Activated CD4-positive, alpha-beta T cell treated with anti-CD3 and anti-CD28 coated beads for 36 hours (primary cell): ENCODE data around the gene PMM1. TPM values are rescaled to one million over a fixed set of nuclear protein-coding genes. Genes with fewer than 3 reads are reported as not detected.
A peak's percentile ranks its signal among the peaks of the same experiment; 100 is the strongest.

Source experiments
- ATAC-seq: fragments of 200-7000 bp; cut with Tn5 transposase; one replicate; pipeline ENCODE4 v1.10.0; 2021; ENCODE audit warnings: mild to moderate bottlenecking, moderate library complexity
- CTCF ChIA-PET: fragments of 350-600 bp; sonication (Branson Sonifier 250); formaldehyde crosslinking; loops from one replicate; lab custom pipeline; 2021; ENCODE audit warnings: antibody characterized with exemption; lab: Charles Lee
- POLR2A ChIA-PET: fragments of 350-600 bp; sonication (Branson Sonifier 250); formaldehyde crosslinking; loops from one replicate; lab custom pipeline; 2021; ENCODE audit warnings: antibody characterized with exemption, inconsistent platforms; lab: Charles Lee
- DNase-seq: peaks from one replicate; pipeline ENCODE4 v3.0.0-alpha.2; 2020
- H3K27ac Mint-ChIP-seq: one replicate; pipeline ENCODE4 v1.8.0; 2021; ENCODE audit warnings: mixed read lengths
- H3K27me3 Mint-ChIP-seq: one replicate; pipeline ENCODE4 v1.8.0; 2021; ENCODE audit warnings: mixed read lengths
- H3K36me3 Mint-ChIP-seq: one replicate; pipeline ENCODE4 v1.8.0; 2021; ENCODE audit warnings: low read depth, mixed read lengths
- H3K4me1 Mint-ChIP-seq: one replicate; pipeline ENCODE4 v1.8.0; 2021; ENCODE audit warnings: mixed read lengths
- H3K4me3 Mint-ChIP-seq: one replicate; pipeline ENCODE4 v1.8.0; 2021; ENCODE audit warnings: mild to moderate bottlenecking, moderate library complexity, mixed read lengths
- H3K9me3 Mint-ChIP-seq: one replicate; pipeline ENCODE4 v1.8.0; 2021; ENCODE audit warnings: low read depth, mixed read lengths
- intact Hi-C, 2 experiments: fragments of 100-400 bp; cut with DNase I in 1 of 2; cut with micrococcal nuclease in 1 of 2; formaldehyde crosslinking; loops; one replicate each; pipeline versions ENCODE4 v1.14.2 to v1.15.1; 2022 to 2024; cut with DNase I, micrococcal nuclease
- total RNA-seq, 2 experiments: library from RNA; stranded (reverse); gene quantifications; one replicate each; pipeline ENCODE4 v1.2.3, GENCODE V29; 2021

Gene PMM1
- total RNA-seq, 2 experiments from 2014 or later = 30.4 to 37.4 TPM

- H3K27ac Mint-ChIP-seq = peak overlapping the region; percentile 58
- ChIA-PET CTCF (interaction anchor here (0.6 kb wide), 1 partner anchor 11 kb away, joined by 3 read pairs; no protein-coding TSS in a partner anchor), POLR2A (no interaction called here)
- H3K27me3 Mint-ChIP-seq = no peaks in the 10 kb centered on the region
- ATAC-seq (no peak), DNase-seq (no peak)
- intact Hi-C loops = loop anchor here in 1 of 2 experiments (5.0 kb wide), 2 partner anchors 83 to 252 kb away; partner anchors contain the start of genes DESI1, RANGAP1 and XRCC6
- no peaks in the 10 kb centered on the region for H3K9me3 Mint-ChIP-seq
- no peak overlapping the region for H3K4me3 Mint-ChIP-seq
- peaks cover 31% of the 10 kb centered on the region for H3K4me1 Mint-ChIP-seq
- peaks cover 23% of the 10 kb centered on the region for H3K36me3 Mint-ChIP-seq
Observed at GRCh38 chr22:41539146-41540005, 50.3 kb downstream of the PMM1 start.

DNA sequence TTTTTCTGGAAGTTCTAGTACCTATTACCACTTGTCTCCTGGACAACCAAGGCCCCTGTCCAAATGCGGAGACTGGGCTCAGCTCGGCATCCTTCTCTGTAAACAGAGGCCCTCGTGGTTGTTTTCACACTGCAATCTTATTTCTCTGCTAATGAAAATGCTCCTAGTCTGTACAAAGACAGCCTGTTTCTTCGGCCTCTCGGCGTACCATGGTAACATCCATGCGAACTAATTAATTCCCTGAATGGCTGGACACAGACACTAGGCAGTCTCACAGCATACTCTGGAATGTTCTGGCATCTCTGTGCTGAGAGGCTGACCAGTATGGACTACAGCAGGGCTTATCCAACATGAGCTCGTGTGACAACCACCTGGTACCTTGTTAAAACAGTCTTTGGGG, 51.1 kb downstream of the PMM1 start:
- no peak overlapping the region for H3K27ac Mint-ChIP-seq
- POLR2A ChIA-PET = no interaction called here
- intact Hi-C loops = no loop called here
- H3K4me3 Mint-ChIP-seq = no peak overlapping the region
- H3K36me3 Mint-ChIP-seq = peaks cover 23% of the 10 kb centered on the region
- H3K4me1 Mint-ChIP-seq = peaks cover 29% of the 10 kb centered on the region
- CTCF ChIA-PET = no interaction called here
- H3K9me3 Mint-ChIP-seq = no peaks in the 10 kb centered on the region
- DNase-seq = no peak
- H3K27me3 Mint-ChIP-seq = no peaks in the 10 kb centered on the region
- ATAC-seq = no peak

DNA sequence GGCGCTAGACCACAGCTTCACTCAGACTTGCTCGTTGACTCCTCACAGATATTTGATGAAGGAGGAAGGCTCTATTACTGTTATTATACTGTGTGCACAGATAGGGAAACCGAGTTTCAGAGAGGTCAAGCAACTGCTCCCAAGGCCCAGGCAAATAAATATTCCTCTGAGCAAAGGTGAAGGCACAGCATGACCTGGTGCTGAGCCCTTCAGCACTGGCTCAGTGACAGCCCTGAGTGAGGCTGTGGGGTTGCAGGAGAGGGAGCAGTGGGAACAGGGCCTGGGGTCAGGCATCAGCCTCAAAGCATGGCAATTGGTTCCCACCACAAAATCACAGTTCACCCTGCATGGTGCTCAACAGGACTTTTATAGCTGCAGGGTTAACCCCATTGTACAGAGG, 52.4 kb downstream of the PMM1 start:
- POLR2A ChIA-PET = interaction anchor here (0.6 kb wide), 1 partner anchor 135 kb away, joined by 3 read pairs; no protein-coding TSS in a partner anchor
- Mint-ChIP-seq H3K27ac (no peak overlapping the region), H3K4me1 (peaks cover 15% of the 10 kb centered on the region), H3K9me3 (no peaks in the 10 kb centered on the region), H3K27me3 (no peaks in the 10 kb centered on the region), H3K4me3 (no peak overlapping the region), H3K36me3 (peaks cover 16% of the 10 kb centered on the region)
- ATAC-seq = no peak
- CTCF ChIA-PET = interaction anchor here (0.6 kb wide), 3 partner anchors 11 to 190 kb away, joined by 3 to 5 read pairs (median 3); no protein-coding TSS in a partner anchor
- no peak for DNase-seq
- intact Hi-C loops = no loop called here

DNA sequence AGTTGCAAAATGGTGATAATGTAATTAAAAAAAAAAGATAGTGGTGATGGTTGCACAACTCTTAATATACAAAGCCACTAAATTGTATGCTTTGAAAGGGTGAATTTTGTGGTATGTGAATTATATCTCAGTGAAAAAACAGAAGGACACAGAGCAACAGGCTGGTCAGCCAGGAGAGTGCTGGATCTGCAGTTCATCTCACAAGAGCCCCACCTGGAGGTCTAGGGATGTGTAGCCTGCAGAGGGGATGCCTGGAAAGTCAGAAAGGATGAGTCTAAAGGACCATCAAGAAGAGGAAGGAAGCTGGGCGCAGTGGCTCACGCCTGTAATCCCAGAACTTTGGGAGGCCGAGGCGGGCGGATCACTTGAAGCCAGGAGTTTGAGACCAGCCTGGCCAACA, 54.4 kb downstream of the PMM1 start:
- H3K4me1 Mint-ChIP-seq = no peaks in the 10 kb centered on the region
- H3K9me3 Mint-ChIP-seq = no peaks in the 10 kb centered on the region
- ATAC-seq = no peak
- POLR2A ChIA-PET = interaction anchor here (0.6 to 0.8 kb wide), 2 partner anchors 54 to 64 kb away, joined by 3 read pairs; no protein-coding TSS in a partner anchor
- CTCF ChIA-PET = interaction anchor here (0.6 to 1.7 kb wide), 4 partner anchors 30 to 131 kb away, joined by 3 to 7 read pairs (median 3); partner anchors contain the start of genes ACO2 and PHF5A
- intact Hi-C loops = no loop called here
- H3K4me3 Mint-ChIP-seq = no peak overlapping the region
- H3K36me3 Mint-ChIP-seq = peaks cover 18% of the 10 kb centered on the region
- H3K27me3 Mint-ChIP-seq = no peaks in the 10 kb centered on the region
- no peak for DNase-seq
- H3K27ac Mint-ChIP-seq = peak overlapping the region; percentile 5

GRCh38 chr22:41534219-41534618, 55.4 kb downstream of the PMM1 start:
- Mint-ChIP-seq H3K9me3 (no peaks in the 10 kb centered on the region), H3K36me3 (peaks cover 14% of the 10 kb centered on the region), H3K4me3 (no peak overlapping the region), H3K27ac (no peak overlapping the region), H3K4me1 (no peaks in the 10 kb centered on the region), H3K27me3 (no peaks in the 10 kb centered on the region)
- CTCF ChIA-PET = interaction anchor here (1.7 kb wide), 1 partner anchor 130 kb away, joined by 7 read pairs; no protein-coding TSS in a partner anchor
- POLR2A ChIA-PET = no interaction called here
- intact Hi-C loops = no loop called here
- DNase-seq = no peak
- no peak for ATAC-seq

DNA sequence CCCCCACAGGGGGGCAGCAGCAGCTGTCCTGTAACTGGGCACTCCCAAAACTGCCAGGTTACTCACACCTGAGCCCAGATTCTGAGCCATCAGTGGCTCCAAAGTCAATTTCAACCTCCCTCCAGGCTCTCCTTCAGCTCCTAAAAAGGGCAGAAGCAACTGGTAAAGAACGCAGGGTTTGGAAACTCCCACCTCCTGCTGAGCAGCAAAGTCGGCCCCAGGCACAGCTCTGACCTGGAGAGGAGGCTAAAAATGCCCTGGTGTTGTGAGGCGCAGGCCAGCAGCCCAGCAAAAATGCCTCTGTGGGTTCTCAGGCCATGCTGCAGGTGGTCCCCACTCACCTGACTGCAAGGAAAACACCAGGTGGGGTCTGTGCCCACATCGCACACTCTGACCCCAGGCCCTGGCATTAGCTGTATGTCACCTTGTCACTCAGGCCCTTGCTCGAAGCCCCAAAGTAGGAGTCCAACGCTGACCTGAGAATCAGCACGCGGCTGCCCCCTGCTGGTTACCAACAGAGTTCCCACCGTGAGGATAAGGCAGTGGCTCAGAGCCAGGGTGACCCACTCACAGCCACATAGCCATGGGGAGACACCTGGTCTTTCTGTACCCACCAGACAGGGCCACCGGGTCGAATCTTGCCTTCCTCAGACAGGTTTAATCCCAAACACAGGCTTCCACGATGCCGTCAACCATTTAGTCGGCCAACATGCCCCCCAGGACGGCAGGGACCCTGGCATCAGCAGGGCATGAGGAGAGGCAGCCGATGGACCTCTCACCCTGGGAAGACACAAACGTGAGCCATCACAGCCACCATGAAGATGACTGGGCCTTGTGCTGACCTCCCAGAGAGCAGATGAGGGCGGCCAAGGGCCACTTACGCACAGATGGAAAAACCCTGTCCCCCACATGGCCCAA, 56.5 kb downstream of the PMM1 start:
- no peaks in the 10 kb centered on the region for H3K27me3 Mint-ChIP-seq
- DNase-seq (peak; percentile 88), ATAC-seq (peak; percentile 92)
- no peaks in the 10 kb centered on the region for H3K4me1 Mint-ChIP-seq
- intact Hi-C loops = loop anchor here in 1 of 2 experiments (1.0 kb wide), 1 partner anchor 129 kb away; no protein-coding TSS in a partner anchor
- H3K4me3 Mint-ChIP-seq = no peak overlapping the region
- H3K9me3 Mint-ChIP-seq = no peaks in the 10 kb centered on the region
- H3K27ac Mint-ChIP-seq = peak overlapping the region; percentile 19
- CTCF ChIA-PET = interaction anchor here (0.7 to 2.2 kb wide), 21 partner anchors 8 to 528 kb away, joined by 3 to 8 read pairs (median 3); partner anchors contain the start of gene TEF
- H3K36me3 Mint-ChIP-seq = peaks cover 22% of the 10 kb centered on the region
- POLR2A ChIA-PET = no interaction called here

- ATAC-seq = no peak
- Mint-ChIP-seq H3K9me3 (no peaks in the 10 kb centered on the region), H3K27ac (no peak overlapping the region), H3K36me3 (peaks cover 19% of the 10 kb centered on the region), H3K4me3 (no peak overlapping the region), H3K27me3 (no peaks in the 10 kb centered on the region), H3K4me1 (no peaks in the 10 kb centered on the region)
- intact Hi-C loops = no loop called here
- CTCF ChIA-PET = interaction anchor here (0.7 to 2.2 kb wide), 5 partner anchors 14 to 152 kb away, joined by 3 to 8 read pairs (median 3); no protein-coding TSS in a partner anchor
- POLR2A ChIA-PET = no interaction called here
- no peak for DNase-seq
Observed at GRCh38 chr22:41531715-41532477, 57.7 kb downstream of the PMM1 start.

GRCh38 chr22:41530890-41531714, 58.5 kb downstream of the PMM1 start:
- Mint-ChIP-seq H3K4me1 (no peaks in the 10 kb centered on the region), H3K9me3 (no peaks in the 10 kb centered on the region), H3K36me3 (peaks cover 26% of the 10 kb centered on the region), H3K4me3 (no peak overlapping the region), H3K27me3 (no peaks in the 10 kb centered on the region), H3K27ac (no peak overlapping the region)
- CTCF ChIA-PET = interaction anchor here (0.7 to 2.2 kb wide), 6 partner anchors 14 to 146 kb away, joined by 3 to 8 read pairs (median 4); no protein-coding TSS in a partner anchor
- intact Hi-C loops = no loop called here
- POLR2A ChIA-PET = no interaction called here
- DNase-seq (no peak), ATAC-seq (no peak)

DNA sequence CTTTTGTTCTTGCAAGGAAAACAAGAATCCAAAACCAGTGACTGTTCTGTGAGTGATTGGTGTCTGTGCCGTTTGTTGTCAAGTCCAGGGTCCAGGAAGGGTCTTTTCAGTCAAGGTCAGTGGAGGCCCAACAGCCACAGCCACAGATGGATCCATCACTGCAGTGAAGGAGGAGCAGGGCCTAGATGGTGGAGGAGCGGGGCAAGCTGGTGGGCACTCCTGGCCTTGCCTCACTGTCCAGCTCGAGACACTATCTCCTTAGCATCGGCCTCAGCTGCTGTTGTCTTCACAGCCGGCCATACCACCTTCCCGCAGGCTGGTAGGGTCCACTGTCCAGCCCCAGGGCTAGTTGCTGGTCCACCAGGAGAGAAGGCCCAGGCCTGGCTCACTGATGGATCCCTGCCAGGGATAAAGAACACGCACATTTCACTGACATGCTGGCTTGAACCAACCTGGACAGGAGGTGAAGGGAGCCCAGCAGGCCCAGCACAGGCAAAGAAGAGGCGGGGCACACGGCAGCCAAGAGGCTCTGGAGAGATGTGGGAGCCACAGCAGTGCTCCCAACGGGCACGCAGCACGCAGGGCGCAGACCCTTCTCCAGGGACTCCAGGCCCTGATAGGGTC, 60.6 kb downstream of the PMM1 start:
- no peak overlapping the region for H3K4me3 Mint-ChIP-seq
- ChIA-PET POLR2A (no interaction called here), CTCF (interaction anchor here (0.7 to 0.8 kb wide), 2 partner anchors 11 to 190 kb away, joined by 3 read pairs; no protein-coding TSS in a partner anchor)
- DNase-seq (no peak), ATAC-seq (no peak)
- intact Hi-C loops = no loop called here
- no peaks in the 10 kb centered on the region for H3K27me3 Mint-ChIP-seq
- H3K4me1 Mint-ChIP-seq = peaks cover 13% of the 10 kb centered on the region
- no peak overlapping the region for H3K27ac Mint-ChIP-seq
- H3K9me3 Mint-ChIP-seq = no peaks in the 10 kb centered on the region
- H3K36me3 Mint-ChIP-seq = peaks cover 26% of the 10 kb centered on the region
